GM23338 (cell line): Measurements from ENCODE around the gene WNT2. TPM values are rescaled to one million over a fixed set of nuclear protein-coding genes. Genes with fewer than 3 reads are reported as not detected.
A peak's percentile ranks its signal among the peaks of the same experiment; 100 is the strongest.

Experiments
- ATAC-seq: fragments of 200-7000 bp; cut with Tn5 transposase; 3 replicates; pipeline ENCODE4 v1.9.1; 2020
- DNase-seq: peaks from one replicate; pipeline ENCODE4 v3.0.0-alpha.2; 2015; ENCODE audit warnings: low spot score
- H2AFZ ChIP-seq: fragments of 200-600 bp; sonication (generic); 2 replicates; pipeline ENCODE4 v1.8.0; 2016; ENCODE audit warnings: antibody characterized with exemption, mild to moderate bottlenecking, moderate library complexity
- H3F3A ChIP-seq: fragments of 200-600 bp; sonication (generic); replicated peaks from 2 replicates; pipeline ENCODE4 v1.8.0; 2017; ENCODE audit warnings: antibody characterized with exemption, mixed run types, low read depth
- H3K27ac ChIP-seq: fragments of 200-600 bp; sonication (generic); 2 replicates; pipeline ENCODE4 v1.6.1; 2016; ENCODE audit warnings: low read depth
- H3K27me3 ChIP-seq: fragments of 200-600 bp; sonication (generic); 2 replicates; pipeline ENCODE4 v1.8.0; 2016; ENCODE audit warnings: mild to moderate bottlenecking, mixed run types, moderate library complexity; ENCODE audit not compliant: insufficient read depth
- H3K36me3 ChIP-seq: fragments of 200-600 bp; sonication (generic); 2 replicates; pipeline ENCODE4 v1.8.0; 2016; ENCODE audit warnings: mild to moderate bottlenecking; ENCODE audit not compliant: insufficient read depth
- H3K4me1 ChIP-seq: fragments of 200-600 bp; sonication (generic); 2 replicates; pipeline ENCODE4 v1.8.0; 2016; ENCODE audit warnings: mild to moderate bottlenecking, moderate library complexity; ENCODE audit not compliant: insufficient read depth
- H3K4me2 ChIP-seq: fragments of 200-600 bp; sonication (generic); 2 replicates; pipeline ENCODE4 v1.7.1; 2017; ENCODE audit warnings: mixed run types
- H3K4me3 ChIP-seq: fragments of 200-600 bp; sonication (generic); 2 replicates; pipeline ENCODE4 v1.6.1; 2016; ENCODE audit warnings: mixed run types
- H3K79me2 ChIP-seq: fragments of 200-600 bp; sonication (generic); replicated peaks from 2 replicates; pipeline ENCODE4 v1.8.0; 2017; ENCODE audit warnings: mild to moderate bottlenecking; ENCODE audit not compliant: insufficient read depth
- H3K9me2 ChIP-seq: fragments of 200-600 bp; sonication (generic); 2 replicates; pipeline ENCODE4 v1.8.0; 2017; ENCODE audit not compliant: insufficient read depth
- H4K20me1 ChIP-seq: fragments of 200-600 bp; sonication (generic); replicated peaks from 2 replicates; pipeline ENCODE4 v1.8.0; 2017; ENCODE audit warnings: mild to moderate bottlenecking; ENCODE audit not compliant: insufficient read depth
- H3K27ac Mint-ChIP-seq: 2 replicates; pipeline ENCODE4 v1.8.0; 2020; ENCODE audit warnings: inconsistent platforms, mild to moderate bottlenecking, moderate library complexity, mixed read lengths
- H3K27me3 Mint-ChIP-seq: 3 replicates; pipeline ENCODE4 v1.8.0; 2022; ENCODE audit warnings: low read depth, mild to moderate bottlenecking, moderate library complexity, mixed read lengths, inconsistent platforms; ENCODE audit not compliant: insufficient read depth, poor library complexity
- H3K36me3 Mint-ChIP-seq: 3 replicates; pipeline ENCODE4 v1.8.0; 2021; ENCODE audit warnings: low read depth, mild to moderate bottlenecking, inconsistent platforms, moderate library complexity, mixed read lengths
- H3K4me1 Mint-ChIP-seq: 3 replicates; pipeline ENCODE4 v1.8.0; 2020; ENCODE audit warnings: mild to moderate bottlenecking, inconsistent platforms, mixed read lengths
- H3K4me3 Mint-ChIP-seq: 3 replicates; pipeline ENCODE4 v1.8.0; 2021; ENCODE audit warnings: moderate library complexity, mild to moderate bottlenecking, inconsistent platforms, mixed read lengths
- H3K9me3 Mint-ChIP-seq: 3 replicates; pipeline ENCODE4 v1.8.0; 2020; ENCODE audit warnings: moderate library complexity, mild to moderate bottlenecking, inconsistent platforms, mixed read lengths
- EZH2 ChIP-seq: fragments of 200-600 bp; sonication (generic); IDR thresholded peaks from one replicate; pipeline ENCODE4 v1.8.0; 2017; ENCODE audit warnings: antibody characterized with exemption, mild to moderate bottlenecking, low read depth; ENCODE audit not compliant: unreplicated experiment
- EZH2phosphoT487 ChIP-seq: fragments of 200-600 bp; sonication (generic); IDR thresholded peaks from one replicate; pipeline ENCODE4 v1.8.1; 2018; ENCODE audit warnings: antibody characterized with exemption; ENCODE audit not compliant: unreplicated experiment
- NANOG ChIP-seq: IDR thresholded peaks from 2 replicates; pipeline ENCODE4 v1.6.1; 2016; ENCODE audit warnings: antibody characterized with exemption, borderline replicate concordance
- POLR2AphosphoS5 ChIP-seq: IDR thresholded peaks from 2 replicates; pipeline ENCODE4 v1.6.1; 2016; ENCODE audit warnings: antibody characterized with exemption, low read depth
- REST ChIP-seq: IDR thresholded peaks from one replicate; pipeline ENCODE4 v1.6.1; 2018; ENCODE audit warnings: antibody characterized with exemption; ENCODE audit not compliant: unreplicated experiment
- STAT1 ChIP-seq: IDR thresholded peaks from one replicate; pipeline ENCODE4 v1.6.1; 2016; ENCODE audit warnings: antibody characterized with exemption; ENCODE audit not compliant: unreplicated experiment
- ZNF114 ChIP-seq: fragments of 250-450 bp; sonication (Bioruptor Pico); IDR thresholded peaks from 2 replicates; pipeline ENCODE4 v1.5.0; 2020; ENCODE audit warnings: mild to moderate bottlenecking, moderate library complexity
- ZNF331 ChIP-seq: fragments of 250-450 bp; sonication (Bioruptor Pico); IDR thresholded peaks from 2 replicates; pipeline ENCODE4 v1.5.0; 2020; ENCODE audit warnings: low read depth, mild to moderate bottlenecking, moderate library complexity
- polyA plus RNA-seq: library from polyadenylated mRNA; unstranded; fragments of >200 nt; fragmentation: Nextera tagmentation; extraction: Ambion mirVana; gene quantifications from 2 replicates; pipeline ENCODE4 v1.2.1, GENCODE V29; 2016
- total RNA-seq: library from RNA; depleted of rRNA; stranded (reverse); fragments of >200 nt; shearing (Covaris generic); gene quantifications from 2 replicates; pipeline ENCODE4 v1.2.3, GENCODE V29; 2014
- TF ChIP-seq, protein P1 (sequence below), 2 experiments: fragments of 200-600 bp in 1 of 2; sonication (generic) in 1 of 2; conservative IDR thresholded peaks; 2 replicates each; pipeline versions ENCODE4 v1.5.1 to v1.6.1; 2016 to 2017; ENCODE audit warnings: antibody characterized with exemption in 2 of 2, low read depth in 2 of 2, mild to moderate bottlenecking in 2 of 2, moderate library complexity in 1 of 2

Gene WNT2
- total and polyA plus RNA-seq, 2 experiments from 2014 or later = not detected

- peaks cover 93% of the 10 kb centered on the region for H3K27me3 ChIP-seq
- DNase-seq = peak; percentile 51
- H4K20me1 ChIP-seq = peaks cover 9% of the 10 kb centered on the region; the same call in 1 of the 2 replicates
Observed at GRCh38 chr7:117323305-117323850, 520 bp upstream of the WNT2 start.

More at GRCh38 chr7:117323305-117323850, 520 bp upstream of the WNT2 start:
- H3K9me2 ChIP-seq = no peaks in the 10 kb centered on the region
- H3K36me3 ChIP-seq = 0 out of 2 replicates have a peak, but pooled peaks cover 4% of the 10 kb centered on the region
- H3K27ac ChIP-seq = no peak overlapping the region
- Mint-ChIP-seq H3K27me3 (peaks cover 72% of the 10 kb centered on the region), H3K4me1 (peaks cover 15% of the 10 kb centered on the region; the same call in 2 of the 3 replicates), H3K9me3 (peaks cover 7% of the 10 kb centered on the region; the same call in 2 of the 3 replicates), H3K4me3 (peak overlapping the region; percentile 83), H3K27ac (no peak overlapping the region), H3K36me3 (no peaks in the 10 kb centered on the region)
- TF ChIP-seq EZH2 = peak; percentile 72
- no peak for TF ChIP-seq ZNF331 (CRISPR knock-in tag)
- no peak for TF ChIP-seq ZNF114 (CRISPR knock-in tag)
- TF ChIP-seq, protein P1, sequence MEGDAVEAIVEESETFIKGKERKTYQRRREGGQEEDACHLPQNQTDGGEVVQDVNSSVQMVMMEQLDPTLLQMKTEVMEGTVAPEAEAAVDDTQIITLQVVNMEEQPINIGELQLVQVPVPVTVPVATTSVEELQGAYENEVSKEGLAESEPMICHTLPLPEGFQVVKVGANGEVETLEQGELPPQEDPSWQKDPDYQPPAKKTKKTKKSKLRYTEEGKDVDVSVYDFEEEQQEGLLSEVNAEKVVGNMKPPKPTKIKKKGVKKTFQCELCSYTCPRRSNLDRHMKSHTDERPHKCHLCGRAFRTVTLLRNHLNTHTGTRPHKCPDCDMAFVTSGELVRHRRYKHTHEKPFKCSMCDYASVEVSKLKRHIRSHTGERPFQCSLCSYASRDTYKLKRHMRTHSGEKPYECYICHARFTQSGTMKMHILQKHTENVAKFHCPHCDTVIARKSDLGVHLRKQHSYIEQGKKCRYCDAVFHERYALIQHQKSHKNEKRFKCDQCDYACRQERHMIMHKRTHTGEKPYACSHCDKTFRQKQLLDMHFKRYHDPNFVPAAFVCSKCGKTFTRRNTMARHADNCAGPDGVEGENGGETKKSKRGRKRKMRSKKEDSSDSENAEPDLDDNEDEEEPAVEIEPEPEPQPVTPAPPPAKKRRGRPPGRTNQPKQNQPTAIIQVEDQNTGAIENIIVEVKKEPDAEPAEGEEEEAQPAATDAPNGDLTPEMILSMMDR (conservative IDR thresholded peaks at IDR 0.05; ENCODE audit: low read depth in 2 of 2) = no peak
- TF ChIP-seq REST = no peak
- TF ChIP-seq STAT1 = no peak
- no peak for TF ChIP-seq NANOG
- TF ChIP-seq POLR2AphosphoS5 = no peak
- TF ChIP-seq EZH2phosphoT487 = peak; percentile 56
- H3K4me3 ChIP-seq = peak overlapping the region; percentile 84
- H3F3A ChIP-seq = 0 out of 2 replicates have a peak, but pooled peaks cover 3% of the 10 kb centered on the region
- peaks cover 4% of the 10 kb centered on the region for H3K4me1 ChIP-seq
- H3K79me2 ChIP-seq = no peaks in the 10 kb centered on the region
- ATAC-seq = peak; percentile 51
- H2AFZ ChIP-seq = peak overlapping the region; percentile 99
- H3K4me2 ChIP-seq = peak overlapping the region; percentile 98
